ENCODE measurements around the gene ASIC1.

The ASIC1 gene

GRCh38 chr12:50110762-50111351 is 53.5 kb downstream of the ASIC1 start:
- DNase-seq (ENCODE audit: low read depth) = no peak
- no peak overlapping the region for H3K4me3 ChIP-seq (replicated peaks; ENCODE audit: low read depth, low read length)
- TF ChIP-seq CTCF (IDR thresholded peaks at IDR 0.05; ENCODE audit: low read length, missing control alignments) = no peak

GRCh38 chr12:50111395-50111692 is 53.9 kb downstream of the ASIC1 start:
- peak overlapping the region; percentile 29 for H3K4me3 ChIP-seq (replicated peaks; ENCODE audit: low read depth, low read length)
- TF ChIP-seq CTCF (IDR thresholded peaks at IDR 0.05; ENCODE audit: low read length, missing control alignments) = no peak
- DNase-seq (ENCODE audit: low read depth) = no peak

- H3K4me3 ChIP-seq (replicated peaks; ENCODE audit: low read depth, low read length) = peak within 1 kb of the TSS; percentile 82
- DNase-seq (ENCODE audit: low read depth) = peak; percentile 100
- TF ChIP-seq CTCF (IDR thresholded peaks at IDR 0.05; ENCODE audit: low read length, missing control alignments) = peak; percentile 85
Measured at GRCh38 chr12:50111693-50112455, 54.5 kb downstream of the ASIC1 start, which contains the start of gene COX14. Gene COX14 (plus strand): TSS chr12:50112236. CDS start chr12:50120044, 7,808 bp downstream.

- no peak for TF ChIP-seq CTCF (IDR thresholded peaks at IDR 0.05; ENCODE audit: low read length, missing control alignments)
- DNase-seq (ENCODE audit: low read depth) = no peak
Measured at GRCh38 chr12:50112456-50113218, 55.2 kb downstream of the ASIC1 start.

GRCh38 chr12:50117057-50117622 is 59.7 kb downstream of the ASIC1 start:
- H3K4me3 ChIP-seq (replicated peaks; ENCODE audit: low read depth, low read length) = no peak overlapping the region
- DNase-seq (ENCODE audit: low read depth) = no peak
- no peak for TF ChIP-seq CTCF (IDR thresholded peaks at IDR 0.05; ENCODE audit: low read length, missing control alignments)

More at GRCh38 chr12:50112456-50113218, 55.2 kb downstream of the ASIC1 start:
- H3K4me3 ChIP-seq (replicated peaks; ENCODE audit: low read depth, low read length) = peak overlapping the region; percentile 82

GRCh38 chr12:50119387-50119786 is 62.0 kb downstream of the ASIC1 start:
- DNase-seq (ENCODE audit: low read depth) = no peak
- TF ChIP-seq CTCF (IDR thresholded peaks at IDR 0.05; ENCODE audit: low read length, missing control alignments) = no peak
- H3K4me3 ChIP-seq (replicated peaks; ENCODE audit: low read depth, low read length) = no peak overlapping the region
